IMR-90 (cell line): ENCODE results near the gene FAM162B. TPM values are rescaled to one million over a fixed set of nuclear protein-coding genes. Genes with fewer than 3 reads are reported as not detected.

Experiments
- ATAC-seq: fragments of 200-7000 bp; cut with Tn5 transposase; 2 replicates; pipeline ENCODE4 v1.9.1; 2020; ENCODE audit warnings: low read depth, mild to moderate bottlenecking, moderate library complexity
- BruUV-seq: library from RNA; stranded (reverse); fragments of 400-500 nt; replicated peaks from 2 replicates; lab custom pipeline; 2021; lab: Mats Ljungman, UMichigan
- CTCF ChIA-PET: fragments of 300-600 bp; formaldehyde crosslinking; extraction: SDS; loops from one replicate; lab custom pipeline; 2021; ENCODE audit warnings: antibody characterized with exemption; lab: Yijun Ruan, JAX
- POLR2A ChIA-PET: fragments of 300-600 bp; sonication (Branson Sonifier 250); formaldehyde crosslinking; loops from one replicate; lab custom pipeline; 2022; ENCODE audit warnings: antibody characterized with exemption; ENCODE audit not compliant: unreplicated experiment; lab: Charles Lee
- DNase-seq: peaks from one replicate; pipeline ENCODE4 v3.0.0; 2013
- H2AFZ ChIP-seq: replicated peaks from 2 replicates; pipeline ENCODE3; 2013; ENCODE audit warnings: low read length, mild to moderate bottlenecking; ENCODE audit not compliant: poor library complexity
- H2AK5ac ChIP-seq: 2 replicates; pipeline ENCODE4 v1.6.1; 2013; ENCODE audit warnings: low read depth, low read length, inconsistent platforms
- H2AK9ac ChIP-seq: replicated peaks from 2 replicates; pipeline ENCODE3; 2013; ENCODE audit warnings: mild to moderate bottlenecking, low read depth, low read length, moderate library complexity; ENCODE audit not compliant: poor library complexity
- H2BK120ac ChIP-seq: 2 replicates; pipeline ENCODE4 v1.6.1; 2013; ENCODE audit warnings: low read depth, low read length, inconsistent platforms
- H2BK15ac ChIP-seq: 3 replicates; pipeline ENCODE4 v1.6.1; 2013; ENCODE audit warnings: low read depth, low read length, inconsistent platforms
- H2BK20ac ChIP-seq: 2 replicates; pipeline ENCODE4 v1.6.1; 2013; ENCODE audit warnings: low read depth, mild to moderate bottlenecking, inconsistent platforms, low read length, moderate library complexity
- H2BK5ac ChIP-seq: 2 replicates; pipeline ENCODE4 v1.6.1; 2013; ENCODE audit warnings: mild to moderate bottlenecking, low read depth, low read length, inconsistent platforms; ENCODE audit not compliant: poor library complexity, severe bottlenecking
- H3K14ac ChIP-seq: replicated peaks from 2 replicates; pipeline ENCODE4 v1.6.1; 2013; ENCODE audit warnings: low read depth, low read length, inconsistent platforms
- H3K18ac ChIP-seq: 2 replicates; pipeline ENCODE4 v1.6.1; 2013; ENCODE audit warnings: low read depth, low read length, control low read depth
- H3K23ac ChIP-seq: 2 replicates; pipeline ENCODE4 v1.6.1; 2013; ENCODE audit warnings: low read depth, low read length, inconsistent platforms
- H3K27ac ChIP-seq: 2 replicates; pipeline ENCODE4 v1.5.1; 2013; ENCODE audit warnings: mild to moderate bottlenecking, control low read depth, low read length; ENCODE audit not compliant: insufficient read depth
- H3K27me3 ChIP-seq: 2 replicates; pipeline ENCODE4 v1.6.1; 2013; ENCODE audit warnings: low read length; ENCODE audit not compliant: control insufficient read depth, insufficient read depth
- H3K36me3 ChIP-seq: 2 replicates; pipeline ENCODE4 v1.6.1; 2013; ENCODE audit warnings: low read length, mixed read lengths; ENCODE audit not compliant: control insufficient read depth, insufficient read depth
- H3K4ac ChIP-seq: 2 replicates; pipeline ENCODE4 v1.6.1; 2013; ENCODE audit warnings: low read depth, low read length, inconsistent platforms
- H3K4me1 ChIP-seq: 2 replicates; pipeline ENCODE4 v1.6.1; 2013; ENCODE audit warnings: low read length, mixed read lengths; ENCODE audit not compliant: control insufficient read depth, insufficient read depth
- H3K4me2 ChIP-seq: 2 replicates; pipeline ENCODE4 v1.6.1; 2013; ENCODE audit warnings: low read depth, mild to moderate bottlenecking, control low read depth, low read length, moderate library complexity
- H3K4me3 ChIP-seq: 2 replicates; pipeline ENCODE4 v1.5.1; 2013; ENCODE audit warnings: low read depth, mild to moderate bottlenecking, control low read depth, low read length, moderate library complexity; ENCODE audit not compliant: insufficient read depth
- H3K56ac ChIP-seq: 2 replicates; pipeline ENCODE4 v1.6.1; 2013; ENCODE audit warnings: low read length, inconsistent platforms; ENCODE audit not compliant: insufficient read depth; ENCODE audit errors: extremely low read depth
- H3K79me1 ChIP-seq, 2 experiments: 2 replicates each; pipeline ENCODE4 v1.6.1; 2013; ENCODE audit warnings: low read length in 2 of 2, inconsistent platforms in 1 of 2, low read depth in 1 of 2
- H3K9ac ChIP-seq: 2 replicates; pipeline ENCODE4 v1.6.1; 2013; ENCODE audit warnings: low read depth, low read length, control low read depth
- H3K9me1 ChIP-seq: 2 replicates; pipeline ENCODE4 v1.6.1; 2013; ENCODE audit warnings: low read length, inconsistent platforms; ENCODE audit not compliant: insufficient read depth
- H3K9me3 ChIP-seq: 2 replicates; pipeline ENCODE4 v1.6.1; 2013; ENCODE audit warnings: low read length; ENCODE audit not compliant: control insufficient read depth, insufficient read depth
- H4K20me1 ChIP-seq: 2 replicates; pipeline ENCODE4 v1.6.1; 2013; ENCODE audit warnings: low read length, inconsistent platforms; ENCODE audit not compliant: insufficient read depth
- H4K5ac ChIP-seq: 2 replicates; pipeline ENCODE4 v1.6.1; 2013; ENCODE audit warnings: mild to moderate bottlenecking, low read depth, low read length, control low read depth
- H4K8ac ChIP-seq, 2 experiments: 2 replicates each; pipeline ENCODE4 v1.6.1; 2013; ENCODE audit warnings: low read depth in 2 of 2, low read length in 2 of 2, control low read depth in 1 of 2, inconsistent platforms in 1 of 2
- H4K91ac ChIP-seq: 2 replicates; pipeline ENCODE4 v1.6.1; 2013; ENCODE audit warnings: low read depth, low read length, inconsistent platforms; ENCODE audit not compliant: insufficient read depth
- BHLHE40 ChIP-seq: fragments of 150-350 bp; IDR thresholded peaks from 2 replicates; pipeline ENCODE4 v1.6.1; 2016; ENCODE audit warnings: mild to moderate bottlenecking, low read depth, low read length
- CEBPB ChIP-seq: IDR thresholded peaks from 2 replicates; pipeline ENCODE4 v1.6.1; 2012; ENCODE audit warnings: low read depth, low read length, improper control_type of control experiment
- CHD1 ChIP-seq: IDR thresholded peaks from 2 replicates; pipeline ENCODE4 v1.6.1; 2012; ENCODE audit warnings: low read depth, low read length, improper control_type of control experiment
- CTCF ChIP-seq: conservative IDR thresholded peaks from 2 replicates; pipeline ENCODE4 v1.5.1; 2012; ENCODE audit warnings: mild to moderate bottlenecking, low read depth, low read length, improper control_type of control experiment
- MAFK ChIP-seq: IDR thresholded peaks from 2 replicates; pipeline ENCODE4 v1.6.1; 2012; ENCODE audit warnings: low read depth, low read length, improper control_type of control experiment
- MAZ ChIP-seq: IDR thresholded peaks from 2 replicates; pipeline ENCODE4 v1.6.1; 2012; ENCODE audit warnings: low read depth, mild to moderate bottlenecking, low read length, improper control_type of control experiment, moderate library complexity, borderline replicate concordance
- POLR2A ChIP-seq: IDR thresholded peaks from 2 replicates; pipeline ENCODE4 v1.6.1; 2012; ENCODE audit warnings: mild to moderate bottlenecking, low read depth, low read length
- RAD21 ChIP-seq: IDR thresholded peaks from 2 replicates; pipeline ENCODE4 v1.6.1; 2012; ENCODE audit warnings: low read length, improper control_type of control experiment
- RFX5 ChIP-seq: IDR thresholded peaks from 2 replicates; pipeline ENCODE4 v1.8.0; 2012; ENCODE audit warnings: low read depth, mild to moderate bottlenecking, low read length, moderate library complexity
- dilution Hi-C: fragments of 300-500 bp; cut with HindIII; formaldehyde crosslinking; loops from one replicate; pipeline ENCODE4 v1.14.3; 2018; ENCODE audit warnings: low sequenced_read_pairs; ENCODE audit not compliant: unreplicated experiment
- in situ Hi-C: fragments of 300-500 bp; cut with MboI; formaldehyde crosslinking; loops from 3 replicates; pipeline ENCODE4 v1.14.3; 2019; ENCODE audit warnings: low sequenced_read_pairs, inconsistent platforms, mixed read lengths
- intact Hi-C: fragments of 100-400 bp; cut with micrococcal nuclease; formaldehyde crosslinking; loops from 2 replicates; pipeline ENCODE4 v1.10.0; 2022
- polyA plus RNA-seq, 3 experiments: library from polyadenylated mRNA; depleted of rRNA; stranded (reverse); fragments of >200 nt; gene quantifications; 2 replicates each; pipeline ENCODE4 v1.2.3, GENCODE V29; 2012; ENCODE audit warnings: low replicate concordance in 1 of 3
- total RNA-seq: library from RNA; depleted of rRNA; stranded (reverse); fragments of >200 nt; gene quantifications from 2 replicates; pipeline ENCODE4 v1.2.3, GENCODE V29; 2012
- TF ChIP-seq, protein P1 (sequence below): fragments of 150-350 bp; IDR thresholded peaks from 2 replicates; pipeline ENCODE4 v1.6.1; 2017; ENCODE audit warnings: mild to moderate bottlenecking, antibody characterized with exemption, low read length, low read depth
- TF ChIP-seq, protein P2 (sequence below): fragments of 150-350 bp; IDR thresholded peaks from 2 replicates; pipeline ENCODE4 v1.6.1; 2016; ENCODE audit warnings: low read depth, mild to moderate bottlenecking, low read length, moderate library complexity, borderline replicate concordance

Gene FAM162B
- total and polyA plus RNA-seq, 2 of the 4 experiments (the other 2 are of a cell fraction) = 2.9 to 3.2 TPM

GRCh38 chr6:116799945-116800344 lies 34.4 kb upstream of the FAM162B start:
- intact Hi-C loops (no loop called here), in situ Hi-C loops (no loop called here), dilution Hi-C loops (no loop called here)
- H3K27me3 ChIP-seq = no peaks in the 10 kb centered on the region
- no peaks in the 10 kb centered on the region for H3K9me1 ChIP-seq
- ChIA-PET POLR2A (no interaction called here), CTCF (no interaction called here)
- no peaks in the 10 kb centered on the region for H4K20me1 ChIP-seq
- H4K5ac ChIP-seq = no peak overlapping the region
- TF ChIP-seq, protein P1, sequence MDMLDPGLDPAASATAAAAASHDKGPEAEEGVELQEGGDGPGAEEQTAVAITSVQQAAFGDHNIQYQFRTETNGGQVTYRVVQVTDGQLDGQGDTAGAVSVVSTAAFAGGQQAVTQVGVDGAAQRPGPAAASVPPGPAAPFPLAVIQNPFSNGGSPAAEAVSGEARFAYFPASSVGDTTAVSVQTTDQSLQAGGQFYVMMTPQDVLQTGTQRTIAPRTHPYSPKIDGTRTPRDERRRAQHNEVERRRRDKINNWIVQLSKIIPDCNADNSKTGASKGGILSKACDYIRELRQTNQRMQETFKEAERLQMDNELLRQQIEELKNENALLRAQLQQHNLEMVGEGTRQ = no peak
- TF ChIP-seq RAD21 (no peak), MAFK (no peak), CTCF (no peak), RFX5 (no peak), MAZ (no peak), POLR2A (no peak), CHD1 (no peak), BHLHE40 (no peak), CEBPB (no peak)
- TF ChIP-seq, protein P2, sequence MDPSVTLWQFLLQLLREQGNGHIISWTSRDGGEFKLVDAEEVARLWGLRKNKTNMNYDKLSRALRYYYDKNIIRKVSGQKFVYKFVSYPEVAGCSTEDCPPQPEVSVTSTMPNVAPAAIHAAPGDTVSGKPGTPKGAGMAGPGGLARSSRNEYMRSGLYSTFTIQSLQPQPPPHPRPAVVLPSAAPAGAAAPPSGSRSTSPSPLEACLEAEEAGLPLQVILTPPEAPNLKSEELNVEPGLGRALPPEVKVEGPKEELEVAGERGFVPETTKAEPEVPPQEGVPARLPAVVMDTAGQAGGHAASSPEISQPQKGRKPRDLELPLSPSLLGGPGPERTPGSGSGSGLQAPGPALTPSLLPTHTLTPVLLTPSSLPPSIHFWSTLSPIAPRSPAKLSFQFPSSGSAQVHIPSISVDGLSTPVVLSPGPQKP = no peak
- no peak overlapping the region for H4K91ac ChIP-seq
- H3K18ac ChIP-seq = no peak overlapping the region
- no peak overlapping the region for H3K9ac ChIP-seq
- H3K4me2 ChIP-seq = no peak overlapping the region
- DNase-seq = no peak
- no peak overlapping the region for H4K8ac ChIP-seq
- H2AK5ac ChIP-seq = no peak overlapping the region
- no peaks in the 10 kb centered on the region for H3K9me3 ChIP-seq
- no peak overlapping the region for H3K27ac ChIP-seq
- H2BK15ac ChIP-seq = no peak overlapping the region
- H3K56ac ChIP-seq = no peak overlapping the region
- H3K4ac ChIP-seq = no peak overlapping the region
- H3K36me3 ChIP-seq = no peaks in the 10 kb centered on the region
- H3K4me3 ChIP-seq = no peak overlapping the region
- H2AK9ac ChIP-seq = no peak overlapping the region
- no peak overlapping the region for H2BK120ac ChIP-seq
- H3K23ac ChIP-seq = no peak overlapping the region
- H2AFZ ChIP-seq = no peak overlapping the region
- no peak overlapping the region for H2BK20ac ChIP-seq
- H3K79me1 ChIP-seq = no peaks in the 10 kb centered on the region
- no peak overlapping the region for H3K14ac ChIP-seq
- H2BK5ac ChIP-seq = no peak overlapping the region
- BruUV-seq = no TSS peak
- no peak for ATAC-seq
- no peaks in the 10 kb centered on the region for H3K4me1 ChIP-seq
